ENCODE results near the gene CDSN.
"Not testable (repeated sequence)": the region's sequence is repeated elsewhere in the genome, so short reads cannot be mapped to it uniquely, and the experiment has no call there.

CDSN gene

DNA sequence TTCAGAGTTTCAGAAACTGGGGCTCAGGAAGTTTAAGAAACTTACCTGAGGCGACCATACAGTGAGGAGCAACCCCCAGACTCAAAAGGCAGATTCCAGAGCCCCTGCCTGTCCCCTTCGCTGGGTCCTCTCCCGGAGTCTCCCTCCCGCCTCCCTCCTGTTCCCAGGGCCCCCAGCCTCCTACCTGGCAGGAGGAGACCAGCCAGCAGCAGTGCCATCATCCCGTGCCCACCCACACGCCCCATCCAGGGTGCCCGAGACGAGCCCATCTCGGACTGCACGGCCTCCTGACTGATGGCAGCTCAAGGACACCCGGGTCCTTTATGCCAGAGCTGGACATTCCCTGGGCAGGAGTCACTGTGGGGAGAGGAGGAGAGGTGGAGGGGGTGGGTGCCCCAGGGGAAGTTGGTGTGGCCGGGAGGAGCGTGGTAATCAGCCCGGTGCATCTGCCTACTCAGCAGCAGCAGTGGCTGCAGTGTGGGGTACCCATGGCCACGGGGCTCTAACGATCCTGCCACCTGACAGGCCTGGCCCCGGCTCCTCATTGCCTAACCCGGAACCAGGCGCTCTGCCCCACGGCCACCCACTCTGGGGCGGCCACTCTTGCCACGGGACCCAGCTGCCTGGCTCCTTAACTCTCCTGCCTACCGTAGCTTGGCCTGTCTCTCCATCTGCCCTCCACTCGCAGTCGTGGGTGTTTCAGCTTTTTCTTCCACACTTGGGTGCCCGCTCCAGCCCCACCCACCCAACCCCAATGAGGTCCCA lies at the start of gene CDSN:
CDSN (minus strand) TSS at position 296 of the 765 bp plus-strand sequence; CDS start at position 269, 27 bp downstream.
- H3K4me3 ChIP-seq (ENCODE audit: low read length) = no peak within 1 kb of the TSS
- no peak within 1 kb of the TSS for H2AFZ ChIP-seq (ENCODE audit: low read depth, low read length)
- H3K36me3 ChIP-seq (ENCODE audit: insufficient read depth, low read length) = no peaks in the 10 kb centered on the region
- H3K4me1 ChIP-seq (ENCODE audit: insufficient read depth, low read length) = no peaks in the 10 kb centered on the region
- H3K27me3 ChIP-seq (ENCODE audit: insufficient read depth, low read length) = peaks cover 15% of the 10 kb centered on the region
- no peaks in the 10 kb centered on the region for H3K9me3 ChIP-seq (ENCODE audit: low read length)

DNA sequence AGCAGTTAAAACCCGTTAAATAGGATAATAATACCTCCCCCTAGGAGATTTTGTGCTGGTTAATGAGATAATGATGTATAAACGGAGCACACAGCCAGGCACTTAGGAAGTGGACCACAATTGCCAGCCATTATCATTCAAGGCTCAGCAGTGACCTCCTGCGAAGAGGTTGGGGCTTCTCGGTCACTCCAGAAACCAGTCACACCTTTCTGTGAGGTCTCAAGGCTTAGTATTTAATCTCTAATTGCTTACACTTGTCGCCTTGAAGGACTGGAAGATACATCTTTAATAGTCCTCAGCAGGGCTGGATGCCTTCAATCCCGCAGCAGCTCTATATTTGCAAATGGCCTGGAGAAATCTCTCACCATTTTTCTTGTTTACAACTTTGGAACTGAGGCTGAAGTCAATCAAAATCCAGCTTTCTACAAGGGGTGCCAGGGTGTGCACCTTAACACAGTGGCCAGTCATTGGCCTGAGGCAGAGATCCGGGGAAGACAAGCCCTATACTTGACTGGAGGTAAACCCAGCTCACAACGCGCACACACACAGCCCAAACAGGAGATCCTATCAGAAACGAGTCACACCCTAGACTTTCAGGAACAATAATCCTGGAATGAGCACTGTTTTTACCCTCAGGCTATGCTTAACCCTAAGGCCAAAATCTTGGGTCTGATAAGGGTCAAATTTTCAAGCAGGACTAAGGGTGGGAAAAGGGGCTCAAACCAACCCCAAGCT lies 49.0 kb upstream of the CDSN start:
- H3K9me3 ChIP-seq (ENCODE audit: low read length) = no peaks in the 10 kb centered on the region
- H3K4me1 ChIP-seq (ENCODE audit: insufficient read depth, low read length) = peaks cover 4% of the 10 kb centered on the region
- H3K27me3 ChIP-seq (ENCODE audit: insufficient read depth, low read length) = no peaks in the 10 kb centered on the region
- no peaks in the 10 kb centered on the region for H3K36me3 ChIP-seq (ENCODE audit: insufficient read depth, low read length)
- no peak overlapping the region for H2AFZ ChIP-seq (ENCODE audit: low read depth, low read length)
- H3K4me3 ChIP-seq (ENCODE audit: low read length) = no peak overlapping the region

- Histone ChIP-seq H3K4me3 (ENCODE audit: low read length) (no peak overlapping the region), H3K4me1 (ENCODE audit: insufficient read depth, low read length) (peaks cover 4% of the 10 kb centered on the region), H2AFZ (ENCODE audit: low read depth, low read length) (no peak overlapping the region)
These were observed 48.4 kb upstream of the CDSN start for GRCh38 chr6:31168606-31169005.

DNA sequence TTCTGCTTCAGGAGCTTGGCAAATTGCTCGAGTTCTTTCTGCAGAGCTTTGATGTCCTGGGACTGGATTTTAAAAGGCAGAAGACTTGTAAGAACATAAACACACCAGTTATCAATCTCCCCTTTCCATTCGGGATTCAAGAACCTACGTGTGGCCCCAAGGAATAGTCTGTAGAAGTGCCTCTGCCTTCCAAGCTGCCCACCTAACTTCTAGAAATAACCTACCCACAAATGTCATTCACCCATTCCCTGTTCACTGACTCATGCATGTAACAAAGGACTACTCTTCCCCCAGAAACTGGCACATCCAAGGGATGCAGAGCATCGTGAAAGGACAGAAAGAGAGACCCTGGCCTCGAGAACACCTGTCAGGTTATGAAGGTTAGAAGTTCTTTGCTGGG lies 45.7 kb upstream of the CDSN start:
- Histone ChIP-seq H3K9me3 (ENCODE audit: low read length) (no peaks in the 10 kb centered on the region), H3K36me3 (ENCODE audit: insufficient read depth, low read length) (peaks cover 6% of the 10 kb centered on the region), H3K27me3 (ENCODE audit: insufficient read depth, low read length) (no peaks in the 10 kb centered on the region), H3K4me1 (ENCODE audit: insufficient read depth, low read length) (no peaks in the 10 kb centered on the region), H2AFZ (ENCODE audit: low read depth, low read length) (no peak overlapping the region), H3K4me3 (ENCODE audit: low read length) (no peak overlapping the region)

More at GRCh38 chr6:31168606-31169005, 48.4 kb upstream of the CDSN start:
- no peaks in the 10 kb centered on the region for H3K27me3 ChIP-seq (ENCODE audit: insufficient read depth, low read length)
- H3K36me3 ChIP-seq (ENCODE audit: insufficient read depth, low read length) = no peaks in the 10 kb centered on the region
- H3K9me3 ChIP-seq (ENCODE audit: low read length) = no peaks in the 10 kb centered on the region

DNA sequence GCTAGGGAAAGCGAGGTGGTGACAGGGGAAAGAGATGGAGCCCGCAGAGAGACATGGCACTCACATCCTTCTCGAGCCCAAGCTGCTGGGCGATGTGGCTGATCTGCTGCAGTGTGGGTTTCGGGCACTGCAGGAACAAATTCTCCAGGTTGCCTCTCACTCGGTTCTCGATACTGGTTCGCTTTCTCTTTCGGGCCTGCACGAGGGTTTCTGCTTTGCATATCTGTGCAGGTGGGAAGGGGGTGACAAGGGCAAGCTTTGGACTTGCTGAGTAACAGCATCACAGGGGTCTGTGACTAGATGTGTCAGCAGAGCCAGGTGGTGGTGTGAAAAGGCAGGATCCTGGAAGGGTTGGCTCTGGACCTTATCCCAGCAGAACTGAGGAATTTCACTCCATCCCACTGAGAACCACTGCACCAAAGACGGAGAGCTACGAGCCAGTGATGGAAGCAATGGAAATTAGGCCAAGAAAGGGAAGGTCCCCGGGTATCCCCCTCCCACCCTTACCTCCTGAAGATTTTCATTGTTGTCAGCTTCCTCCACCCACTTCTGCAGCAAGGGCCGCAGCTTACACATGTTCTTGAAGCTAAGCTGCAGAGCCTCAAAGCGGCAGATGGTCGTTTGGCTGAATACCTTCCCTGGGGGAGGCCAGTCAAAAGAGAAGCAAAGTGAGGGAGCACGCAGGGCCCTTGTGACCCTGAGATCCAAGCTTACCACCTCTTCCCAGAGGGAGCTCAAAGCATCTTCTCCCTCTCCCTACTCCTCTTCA lies 45.0 kb upstream of the CDSN start:
- not testable (repeated sequence) for H2AFZ ChIP-seq (ENCODE audit: low read depth, low read length); H3K36me3 ChIP-seq (ENCODE audit: insufficient read depth, low read length); H3K9me3 ChIP-seq (ENCODE audit: low read length); H3K4me3 ChIP-seq (ENCODE audit: low read length); H3K4me1 ChIP-seq (ENCODE audit: insufficient read depth, low read length); H3K27me3 ChIP-seq (ENCODE audit: insufficient read depth, low read length)

DNA sequence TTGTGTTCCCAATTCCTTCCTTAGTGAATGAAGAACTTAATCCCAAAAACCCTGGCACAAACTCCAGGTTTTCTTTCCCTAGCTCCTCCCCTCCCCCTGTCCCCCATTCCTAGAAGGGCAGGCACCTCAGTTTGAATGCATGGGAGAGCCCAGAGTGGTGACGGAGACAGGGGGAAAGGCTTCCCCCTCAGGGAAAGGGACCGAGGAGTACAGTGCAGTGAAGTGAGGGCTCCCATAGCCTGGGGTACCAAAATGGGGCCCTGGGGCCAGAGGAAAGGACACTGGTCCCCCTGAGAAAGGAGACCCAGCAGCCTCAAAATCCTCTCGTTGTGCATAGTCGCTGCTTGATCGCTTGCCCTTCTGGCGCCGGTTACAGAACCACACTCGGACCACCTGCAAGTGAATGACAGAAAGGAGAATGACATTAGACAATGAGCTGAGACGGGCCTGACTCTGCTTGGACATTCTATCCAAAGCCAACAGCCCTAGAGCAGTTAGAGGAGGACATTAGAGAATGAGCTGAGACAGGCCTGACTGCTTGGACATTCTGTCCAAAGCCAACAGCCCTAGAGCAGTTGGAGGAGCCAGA lies 44.3 kb upstream of the CDSN start:
- not testable (repeated sequence) for H3K4me3 ChIP-seq (ENCODE audit: low read length); H3K4me1 ChIP-seq (ENCODE audit: insufficient read depth, low read length); H2AFZ ChIP-seq (ENCODE audit: low read depth, low read length); H3K36me3 ChIP-seq (ENCODE audit: insufficient read depth, low read length); H3K9me3 ChIP-seq (ENCODE audit: low read length); H3K27me3 ChIP-seq (ENCODE audit: insufficient read depth, low read length)

- no peak overlapping the region for H2AFZ ChIP-seq (ENCODE audit: low read depth, low read length)
- H3K27me3 ChIP-seq (ENCODE audit: insufficient read depth, low read length) = no peaks in the 10 kb centered on the region
- peaks cover 6% of the 10 kb centered on the region for H3K36me3 ChIP-seq (ENCODE audit: insufficient read depth, low read length)
- peaks cover 9% of the 10 kb centered on the region for H3K4me1 ChIP-seq (ENCODE audit: insufficient read depth, low read length)
- no peaks in the 10 kb centered on the region for H3K9me3 ChIP-seq (ENCODE audit: low read length)
- H3K4me3 ChIP-seq (ENCODE audit: low read length) = no peak overlapping the region
These were observed 43.7 kb upstream of the CDSN start for GRCh38 chr6:31163922-31164321.

GRCh38 chr6:31162463-31163165 lies 42.4 kb upstream of the CDSN start:
- Histone ChIP-seq H3K36me3 (ENCODE audit: insufficient read depth, low read length) (peaks cover 6% of the 10 kb centered on the region), H3K4me1 (ENCODE audit: insufficient read depth, low read length) (peaks cover 13% of the 10 kb centered on the region), H2AFZ (ENCODE audit: low read depth, low read length) (no peak overlapping the region), H3K4me3 (ENCODE audit: low read length) (no peak overlapping the region), H3K27me3 (ENCODE audit: insufficient read depth, low read length) (no peaks in the 10 kb centered on the region), H3K9me3 (ENCODE audit: low read length) (no peaks in the 10 kb centered on the region)

DNA sequence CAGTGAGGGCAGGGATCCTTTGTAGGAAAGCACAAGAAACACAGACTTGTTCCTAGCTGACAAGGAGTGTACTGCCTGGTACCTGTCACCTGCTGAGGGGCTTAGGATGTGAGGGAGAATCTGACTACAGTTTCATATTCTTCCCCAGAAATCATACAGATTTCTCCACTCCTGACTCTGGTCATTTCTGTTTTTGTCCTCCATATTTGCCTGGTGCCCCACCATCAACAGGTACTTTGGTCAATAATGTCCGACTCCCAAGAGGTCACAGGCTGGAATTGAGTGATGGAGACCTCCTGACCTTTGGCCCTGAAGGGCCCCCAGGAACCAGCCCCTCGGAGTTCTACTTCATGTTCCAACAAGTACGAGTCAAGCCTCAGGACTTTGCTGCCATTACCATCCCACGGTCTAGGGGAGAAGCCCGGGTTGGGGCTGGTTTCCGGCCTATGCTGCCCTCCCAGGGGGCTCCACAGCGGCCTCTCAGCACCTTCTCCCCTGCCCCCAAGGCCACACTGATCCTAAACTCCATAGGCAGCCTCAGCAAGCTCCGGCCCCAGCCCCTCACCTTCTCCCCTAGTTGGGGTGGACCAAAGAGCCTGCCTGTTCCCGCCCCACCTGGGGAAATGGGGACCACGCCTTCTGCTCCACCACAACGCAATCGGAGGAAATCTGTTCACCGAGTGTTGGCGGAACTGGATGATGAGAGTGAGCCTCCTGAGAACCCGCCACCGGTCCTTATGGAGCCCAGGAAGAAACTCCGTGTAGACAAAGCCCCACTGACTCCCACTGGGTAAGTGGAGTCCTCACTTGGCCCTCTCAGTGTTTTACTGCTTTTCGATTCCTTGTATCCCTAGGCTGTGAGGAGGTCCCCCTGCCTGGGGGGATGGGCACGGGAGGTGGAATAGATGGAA lies 41.2 kb upstream of the CDSN start:
- Histone ChIP-seq H2AFZ (ENCODE audit: low read depth, low read length) (no peak overlapping the region), H3K36me3 (ENCODE audit: insufficient read depth, low read length) (peaks cover 6% of the 10 kb centered on the region), H3K9me3 (ENCODE audit: low read length) (no peaks in the 10 kb centered on the region), H3K4me3 (ENCODE audit: low read length) (no peak overlapping the region), H3K4me1 (ENCODE audit: insufficient read depth, low read length) (peaks cover 19% of the 10 kb centered on the region), H3K27me3 (ENCODE audit: insufficient read depth, low read length) (no peaks in the 10 kb centered on the region)

DNA sequence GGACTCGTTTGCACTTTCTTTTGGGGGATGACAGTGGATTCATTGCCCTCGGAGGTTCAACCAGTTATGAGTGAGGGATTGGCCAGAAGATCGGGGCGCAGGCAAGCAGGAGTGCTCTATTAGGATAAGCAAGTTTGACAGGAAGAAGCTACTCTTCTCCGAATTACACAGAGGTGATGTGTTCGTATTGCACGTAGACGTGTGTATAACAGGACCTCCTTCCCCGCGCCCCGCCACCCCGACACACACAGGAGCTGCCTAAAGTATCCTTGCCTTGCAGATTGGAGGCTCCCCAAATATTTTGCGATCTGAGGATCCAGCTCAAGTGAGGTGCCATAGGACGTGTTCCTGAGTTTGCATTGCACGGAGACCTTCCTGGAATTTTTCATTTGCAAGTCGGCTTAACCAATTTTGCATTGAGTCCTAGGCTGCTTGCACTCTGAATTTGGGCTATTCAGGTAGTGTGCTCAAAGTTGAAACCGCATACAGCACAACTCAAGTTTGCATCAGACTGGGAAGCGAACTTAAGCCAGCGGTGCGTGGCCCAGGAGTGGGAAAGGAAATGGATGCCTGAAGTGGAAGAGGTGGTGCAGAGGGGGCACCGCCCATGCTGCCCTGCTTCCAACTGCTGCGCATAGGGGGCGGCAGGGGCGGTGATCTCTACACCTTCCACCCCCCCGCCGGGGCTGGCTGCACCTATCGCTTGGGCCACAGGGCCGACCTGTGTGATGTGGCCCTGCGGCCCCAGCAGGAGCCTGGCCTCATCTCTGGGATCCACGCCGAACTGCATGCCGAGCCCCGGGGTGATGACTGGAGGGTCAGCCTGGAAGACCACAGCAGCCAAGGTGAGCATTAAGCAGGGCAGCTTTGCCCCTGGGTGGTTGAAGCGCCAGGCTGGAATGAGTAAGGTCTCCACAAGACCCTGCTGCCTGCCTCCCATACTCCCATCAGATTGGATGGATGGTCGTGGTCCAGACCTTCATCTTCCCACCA lies 38.9 kb upstream of the CDSN start:
- H3K4me1 ChIP-seq (ENCODE audit: insufficient read depth, low read length) = peaks cover 19% of the 10 kb centered on the region
- no peaks in the 10 kb centered on the region for H3K9me3 ChIP-seq (ENCODE audit: low read length)
- H2AFZ ChIP-seq (ENCODE audit: low read depth, low read length) = peak overlapping the region; percentile 84
- peaks cover 11% of the 10 kb centered on the region for H3K36me3 ChIP-seq (ENCODE audit: insufficient read depth, low read length)
- no peaks in the 10 kb centered on the region for H3K27me3 ChIP-seq (ENCODE audit: insufficient read depth, low read length)
- H3K4me3 ChIP-seq (ENCODE audit: low read length) = peak overlapping the region; percentile 72

Data from neuron (in vitro differentiated cells).